Ureter (tissue), 1 donor: ENCODE results near the gene DCANP1. TPM values are rescaled to one million over a fixed set of nuclear protein-coding genes. Genes with fewer than 3 reads are reported as not detected.
A peak's percentile ranks its signal among the peaks of the same experiment; 100 is the strongest.

Source experiments
- DNase-seq: peaks from one replicate; pipeline ENCODE4 v3.0.0-alpha.2; 2020; ENCODE audit warnings: low spot score
- total RNA-seq: library from RNA; stranded (reverse); gene quantifications from one replicate; pipeline ENCODE4 v1.2.4, GENCODE V29; 2023
- donor health status: DM: yes; HTN: yes; CAD: no.

DCANP1 gene
- total RNA-seq, 1 donor from 2014 or later, result not detected

DNA sequence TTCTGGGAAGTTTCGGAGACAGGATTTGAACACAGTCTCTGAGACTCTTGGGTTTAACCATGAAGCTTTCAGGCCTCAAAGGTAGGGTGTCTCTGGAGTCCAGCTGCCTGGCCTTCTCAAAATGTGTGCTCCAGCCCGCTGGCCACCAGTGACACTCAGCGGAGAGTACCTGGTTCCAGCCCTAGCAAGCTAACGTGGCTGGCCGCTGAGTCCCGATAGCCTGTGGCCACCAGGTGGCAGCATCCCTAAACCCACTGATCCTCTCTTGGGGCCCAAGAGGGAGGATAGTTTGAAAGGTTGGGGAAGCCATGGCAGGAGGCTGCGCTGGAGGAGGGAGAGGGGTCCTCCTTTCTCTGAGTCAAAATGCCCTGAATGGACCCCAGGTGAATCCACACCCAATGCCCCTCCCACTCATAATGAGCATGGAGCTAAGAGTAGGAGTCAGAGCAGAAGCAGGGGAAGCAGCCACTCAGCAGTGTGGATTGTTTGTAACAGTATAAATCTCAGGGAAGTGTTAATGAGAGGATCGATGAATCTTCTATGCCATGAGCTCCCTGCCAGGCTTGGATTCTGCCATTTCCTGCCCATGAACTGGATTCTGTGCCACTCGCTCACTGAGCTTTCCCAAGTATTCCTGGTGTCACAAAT lies 10.4 kb upstream of the DCANP1 start:
- no peak for DNase-seq

GRCh38 chr5:135456238-135457099 lies 9.3 kb upstream of the DCANP1 start:
- no peak for DNase-seq

- no peak for DNase-seq
Measured at GRCh38 chr5:135455876-135456237, 8.7 kb upstream of the DCANP1 start.

DNA sequence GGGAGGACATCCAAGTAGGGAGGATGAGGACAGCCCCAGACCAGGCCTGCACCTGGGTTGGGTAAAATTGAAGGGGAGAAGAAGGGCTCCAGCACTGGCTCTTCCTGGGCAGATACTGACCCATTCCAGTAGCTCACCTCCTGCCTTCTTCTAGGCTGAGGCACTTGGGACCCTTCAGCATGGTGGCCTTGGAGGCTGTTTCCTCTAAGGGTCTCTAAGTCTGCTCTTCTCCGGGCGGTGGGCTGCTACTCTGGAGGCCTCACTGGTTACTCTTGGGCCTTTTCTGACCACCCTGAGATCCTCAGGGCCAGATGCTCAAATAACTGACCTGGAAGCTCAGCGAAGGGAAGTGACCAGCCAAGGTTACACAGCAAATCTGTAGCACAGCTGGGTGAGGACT lies 7.8 kb upstream of the DCANP1 start:
- DNase-seq, result no peak

DNA sequence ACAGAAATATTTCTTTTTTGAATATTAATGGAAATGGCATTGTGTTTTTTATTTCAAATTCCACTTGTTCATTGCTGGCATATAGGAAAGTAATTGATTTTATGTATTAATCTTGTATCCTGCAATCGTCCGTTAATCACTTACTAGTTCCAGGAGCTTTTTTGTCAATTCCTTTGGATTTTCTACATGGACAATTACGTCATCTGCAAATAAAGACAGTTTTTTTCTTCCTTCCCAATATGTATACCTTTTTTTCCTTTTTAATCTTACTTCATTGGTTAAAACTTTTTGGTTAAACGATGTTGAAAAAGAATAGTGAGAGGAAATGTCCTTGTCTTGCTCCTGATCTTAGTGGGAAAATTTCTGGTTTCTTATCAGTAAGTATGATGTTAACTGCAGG lies 6.5 kb upstream of the DCANP1 start:
- no peak for DNase-seq

GRCh38 chr5:135452321-135453030 lies 5.3 kb upstream of the DCANP1 start, which contains the start of gene TIFAB:
Gene TIFAB (minus strand): TSS chr5:135452351. CDS start chr5:135449939, 2,412 bp downstream.
- no peak for DNase-seq

DNA sequence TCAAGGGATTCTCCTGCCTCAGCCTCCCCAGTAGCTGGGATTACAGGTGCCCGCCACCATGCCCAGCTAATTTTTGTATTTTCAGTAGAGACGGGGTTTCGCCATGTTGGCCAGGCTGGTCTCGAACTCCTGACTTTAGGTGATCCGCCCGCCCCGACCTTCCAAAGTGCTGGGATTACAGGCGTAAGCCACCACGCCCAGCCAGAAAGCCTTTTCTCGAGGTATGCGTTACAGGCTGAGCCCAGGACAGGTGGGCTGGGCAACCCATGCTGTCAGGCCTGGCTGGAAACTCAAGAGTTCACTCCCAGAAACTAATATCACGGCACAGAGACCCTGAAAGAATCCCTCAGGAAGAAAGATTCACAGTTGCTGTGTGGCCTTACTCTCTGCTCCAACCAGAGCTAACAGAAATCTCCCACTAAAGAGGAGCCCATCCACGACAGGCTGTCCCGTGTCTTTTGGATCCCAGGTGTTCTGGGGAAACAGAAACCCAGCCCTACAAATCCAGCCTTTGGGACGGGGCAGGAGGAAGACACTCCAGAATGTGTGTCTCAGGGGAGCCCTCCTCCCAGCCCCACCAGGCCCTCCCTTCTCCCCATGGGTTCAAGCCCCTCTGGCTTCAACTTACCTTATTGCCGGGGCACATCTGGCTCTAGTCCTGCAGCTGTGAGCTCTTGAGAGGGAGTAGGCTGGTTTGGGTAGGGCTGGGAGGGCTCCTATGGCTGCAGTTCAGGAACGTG lies 4.6 kb upstream of the DCANP1 start:
- DNase-seq, result no peak

- no peak for DNase-seq
Measured at GRCh38 chr5:135450952-135451351, 3.8 kb upstream of the DCANP1 start.

- DNase-seq, result no peak
Measured at GRCh38 chr5:135450336-135450735, 3.2 kb upstream of the DCANP1 start.

- DNase-seq, result no peak
Measured at GRCh38 chr5:135449644-135450043, 2.5 kb upstream of the DCANP1 start.

DNA sequence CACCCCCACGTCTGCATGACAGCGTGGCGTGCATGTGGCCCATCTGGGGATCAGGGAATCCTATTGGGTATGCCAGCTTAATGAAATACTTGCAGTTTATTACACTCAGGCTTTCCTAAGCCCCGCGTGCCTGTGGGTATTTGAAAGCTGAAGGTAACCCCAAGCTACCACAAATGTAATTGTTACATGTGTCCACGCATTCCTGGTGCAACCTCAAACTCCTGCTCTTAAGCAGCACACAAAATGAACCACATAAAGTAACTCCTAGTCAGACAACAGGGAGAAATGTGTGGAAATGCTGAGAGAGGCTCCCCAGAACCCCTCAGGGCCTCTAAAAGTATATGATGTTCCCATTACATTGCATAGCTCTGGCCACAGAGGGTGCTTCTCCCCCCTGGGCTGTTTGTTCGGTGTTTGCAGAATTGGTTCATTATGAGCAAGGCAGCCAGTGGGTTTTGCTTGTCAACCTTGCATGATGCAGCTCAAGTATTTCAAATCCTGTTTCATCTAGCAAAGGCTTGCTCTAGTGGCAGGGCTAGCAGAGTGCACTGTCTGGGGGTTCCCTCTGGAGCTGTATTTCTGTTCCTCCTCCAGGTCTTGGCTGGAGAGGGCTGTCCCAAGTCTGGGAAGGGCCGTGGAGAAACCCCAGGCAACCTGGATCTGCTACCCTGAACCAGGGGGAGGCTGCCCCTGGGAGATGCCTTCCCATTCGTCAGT lies 1.8 kb upstream of the DCANP1 start:
- no peak for DNase-seq

DNA sequence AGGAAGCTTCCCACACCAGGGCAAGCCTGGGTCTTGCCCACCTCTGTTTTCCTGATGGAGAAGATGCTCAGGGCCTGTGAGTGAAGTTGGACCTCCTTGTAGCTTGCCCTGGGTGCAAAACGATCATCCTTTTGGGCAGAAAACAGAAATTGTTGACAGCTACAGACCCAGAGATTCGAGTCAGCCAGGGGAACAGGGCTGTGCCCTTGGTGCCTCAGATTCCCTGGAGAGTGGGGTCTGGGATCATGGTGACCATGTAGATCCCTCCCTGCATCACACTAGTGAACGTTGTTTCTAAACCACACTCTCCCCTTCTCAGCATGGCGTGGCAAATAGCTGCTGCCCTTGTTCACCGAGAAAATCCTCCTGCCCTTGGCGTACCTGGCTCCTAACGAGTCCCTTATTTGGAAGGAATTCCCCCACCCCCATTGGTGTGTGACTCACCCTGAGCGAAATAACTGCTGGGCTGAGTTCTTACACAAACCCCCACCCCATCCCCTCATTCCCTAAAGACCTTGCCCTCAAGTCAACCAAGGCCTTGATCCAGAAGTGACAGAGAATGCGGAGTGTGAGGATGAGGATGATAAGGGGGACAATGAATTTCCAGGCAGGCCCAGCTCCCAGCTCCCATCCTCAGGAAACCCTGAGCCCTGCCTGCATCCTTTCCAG lies 1.1 kb upstream of the DCANP1 start:
- no peak for DNase-seq

GRCh38 chr5:135446615-135447014 lies 533 bp downstream of the DCANP1 start:
- no peak for DNase-seq

DNA sequence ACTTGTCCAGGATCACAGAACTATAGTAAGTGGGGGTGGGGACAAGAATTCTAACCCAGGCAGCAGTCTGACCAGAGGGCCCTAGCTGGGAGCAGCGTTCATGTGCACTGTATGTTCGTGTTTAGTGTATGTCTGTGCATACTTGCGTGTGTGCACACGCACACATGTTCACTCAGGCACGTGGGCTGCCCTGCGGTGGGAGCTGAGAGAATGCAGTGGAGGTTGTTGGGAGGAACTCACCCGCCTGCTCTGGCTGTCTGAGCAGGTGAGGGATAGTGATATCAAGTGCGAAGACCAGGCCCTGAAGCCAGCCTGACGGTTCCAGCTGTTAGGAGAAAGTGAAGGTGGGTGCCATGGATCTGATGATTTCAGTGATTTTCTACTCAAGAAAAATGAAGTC lies 942 bp downstream of the DCANP1 start:
- DNase-seq, result no peak

- DNase-seq, result peak; percentile 30
Measured at GRCh38 chr5:135445306-135445985, 1.7 kb downstream of the DCANP1 start.

DNA sequence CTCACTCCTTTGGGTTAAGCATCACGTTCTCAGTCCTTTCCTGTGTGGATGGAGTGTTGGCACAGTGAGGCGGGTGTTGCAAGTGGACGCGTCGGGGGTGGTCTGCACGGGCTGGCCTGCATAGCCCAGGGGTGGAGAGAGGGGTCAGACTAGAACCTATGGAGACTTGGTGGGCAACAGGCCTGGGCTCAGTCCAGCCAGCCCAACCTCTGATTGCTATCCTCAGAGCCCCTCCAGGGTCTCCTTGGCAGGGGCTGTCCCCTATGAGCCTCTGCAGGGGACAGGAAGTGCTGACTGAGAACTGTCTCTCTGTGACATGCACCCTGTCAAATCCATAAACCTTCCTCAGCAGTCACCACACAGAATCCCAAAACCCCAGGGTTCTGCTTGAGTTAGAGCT lies 2.3 kb downstream of the DCANP1 start:
- DNase-seq, result peak; percentile 18

- no peak for DNase-seq
Measured at GRCh38 chr5:135444360-135444759, 2.8 kb downstream of the DCANP1 start.

DNA sequence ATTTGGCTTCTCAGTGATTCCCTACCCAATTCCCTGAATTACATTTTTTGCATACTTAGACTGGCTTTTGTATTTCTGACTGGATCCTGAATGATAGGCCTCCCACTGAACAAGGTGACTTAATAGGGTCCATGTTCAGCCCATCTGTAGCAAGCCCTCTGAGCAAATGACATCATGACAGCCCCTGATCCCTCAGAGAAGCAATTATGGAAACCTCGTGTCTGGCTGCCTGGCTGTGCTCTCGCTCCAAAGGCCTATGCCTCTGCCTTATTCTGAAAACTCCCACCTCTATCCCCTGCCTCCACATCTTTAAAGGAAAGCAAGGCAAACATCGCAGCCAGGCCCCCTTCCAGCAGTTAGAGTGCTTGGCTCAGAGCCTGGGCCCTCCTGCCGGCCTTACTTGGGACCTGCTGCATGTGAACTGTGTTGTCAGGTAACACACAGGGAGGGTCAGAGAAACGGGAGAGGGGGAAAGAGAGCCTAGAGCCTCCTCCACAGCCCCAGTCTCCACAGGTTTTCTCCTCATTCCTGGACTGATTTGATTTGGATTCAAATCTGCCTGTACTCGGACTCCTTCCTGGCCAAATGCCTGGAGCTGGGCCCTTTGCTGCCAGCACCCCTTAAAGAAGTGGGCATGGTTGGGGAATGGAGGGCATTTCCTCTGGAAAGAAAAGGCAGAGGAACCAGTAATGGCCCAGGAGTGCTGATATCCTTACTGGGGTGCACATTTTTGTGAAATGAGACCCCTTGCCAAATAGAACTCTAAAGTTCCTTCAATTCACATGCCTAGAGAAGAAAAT lies 3.8 kb downstream of the DCANP1 start:
- DNase-seq, result no peak

DNA sequence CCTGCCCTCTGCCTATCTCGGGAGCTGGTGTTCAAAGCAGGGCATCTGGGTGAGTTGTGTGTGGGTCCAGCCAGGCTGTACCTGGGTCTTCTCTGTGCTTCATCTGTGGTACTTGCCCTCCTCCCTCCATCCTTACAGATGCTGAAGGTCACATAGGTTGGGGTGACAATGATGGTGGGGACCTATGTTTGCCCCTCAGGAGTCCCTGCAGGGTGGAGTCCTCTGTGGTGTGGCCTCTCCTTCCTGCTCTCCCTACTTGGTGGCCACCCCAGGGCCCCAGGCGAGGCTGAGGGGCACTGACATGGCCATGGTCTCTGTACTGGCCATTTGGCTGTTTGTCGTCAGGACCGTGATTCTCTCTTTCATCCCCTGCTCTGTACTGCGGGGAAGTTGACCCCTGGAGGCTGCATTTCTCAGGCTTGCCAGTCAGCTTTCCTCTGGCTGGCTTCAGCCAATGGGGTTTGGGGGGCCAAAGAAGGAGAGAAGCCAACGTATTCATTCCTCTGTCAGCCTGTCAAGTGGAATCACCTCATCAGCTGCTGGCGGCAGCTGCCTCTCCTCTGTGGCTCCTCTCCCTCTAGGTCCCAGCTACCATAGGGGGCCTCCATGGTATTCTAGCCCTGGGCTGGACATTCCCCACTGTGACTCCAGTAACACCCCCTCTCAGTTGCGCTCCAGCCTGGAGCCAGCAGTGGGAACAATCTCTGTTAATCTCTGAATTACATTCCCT lies 4.6 kb downstream of the DCANP1 start:
- DNase-seq, result no peak
